Globus pallidus (tissue), 1 donor: ENCODE results near the gene DNAJC7.
"Not testable (repeated sequence)": the region's sequence is repeated elsewhere in the genome, so short reads cannot be mapped to it uniquely, and the experiment has no call there.

ENCODE experiments used
- DNase-seq: peaks from one replicate; pipeline ENCODE4 v3.0.0-alpha.2; 2015; ENCODE audit warnings: low spot score

DNAJC7 gene

GRCh38 chr17:42012363-42012762, 4.9 kb downstream of the DNAJC7 start:
- DNase-seq: not testable (repeated sequence)

GRCh38 chr17:42010898-42011516, 6.2 kb downstream of the DNAJC7 start:
- no peak for DNase-seq

GRCh38 chr17:42010266-42010680, 7.0 kb downstream of the DNAJC7 start:
- DNase-seq: not testable (repeated sequence)

GRCh38 chr17:42009170-42009569, 8.1 kb downstream of the DNAJC7 start:
- DNase-seq: peak; percentile 90

GRCh38 chr17:42005166-42005565, 12.1 kb downstream of the DNAJC7 start:
- DNase-seq: no peak

- DNase-seq: peak; percentile 85
These were observed 14.4 kb downstream of the DNAJC7 start for GRCh38 chr17:42002792-42003301.

- no peak for DNase-seq
These were observed 15.0 kb downstream of the DNAJC7 start for GRCh38 chr17:42002175-42002791.

GRCh38 chr17:42001729-42002128, 15.5 kb downstream of the DNAJC7 start:
- no peak for DNase-seq

- DNase-seq: no peak
These were observed 16.7 kb downstream of the DNAJC7 start for GRCh38 chr17:42000413-42001133.

GRCh38 chr17:41998497-41998896, 18.7 kb downstream of the DNAJC7 start:
- DNase-seq: no peak

GRCh38 chr17:41996855-41997164, 20.4 kb downstream of the DNAJC7 start:
- no peak for DNase-seq

- DNase-seq: peak; percentile 97
These were observed 24.7 kb downstream of the DNAJC7 start for GRCh38 chr17:41992576-41992975.

- no peak for DNase-seq
These were observed 27.4 kb downstream of the DNAJC7 start for GRCh38 chr17:41989702-41990419.

- no peak for DNase-seq
These were observed 28.8 kb downstream of the DNAJC7 start for GRCh38 chr17:41988418-41988817.

GRCh38 chr17:41987642-41988041, 29.6 kb downstream of the DNAJC7 start:
- no peak for DNase-seq

- no peak for DNase-seq
These were observed 30.6 kb downstream of the DNAJC7 start for GRCh38 chr17:41986634-41987033.

GRCh38 chr17:41985919-41986318, 31.3 kb downstream of the DNAJC7 start:
- DNase-seq: no peak

GRCh38 chr17:41984454-41984853, 32.8 kb downstream of the DNAJC7 start:
- DNase-seq: no peak

GRCh38 chr17:41982026-41982760, 35.0 kb downstream of the DNAJC7 start:
- no peak for DNase-seq

- no peak for DNase-seq
These were observed 39.2 kb downstream of the DNAJC7 start for GRCh38 chr17:41977991-41978390.

GRCh38 chr17:41976142-41976768, 41.0 kb downstream of the DNAJC7 start:
- DNase-seq: no peak
